GM23338 (cell line): ENCODE results near the gene MSGN1. TPM values are rescaled to one million over a fixed set of nuclear protein-coding genes. Genes with fewer than 3 reads are reported as not detected.
A peak's percentile ranks its signal among the peaks of the same experiment; 100 is the strongest.

Experiments used
- ATAC-seq: fragments of 200-7000 bp; cut with Tn5 transposase; 3 replicates; pipeline ENCODE4 v1.9.1; 2020
- DNase-seq: peaks from one replicate; pipeline ENCODE4 v3.0.0-alpha.2; 2015; ENCODE audit warnings: low spot score
- H2AFZ ChIP-seq: fragments of 200-600 bp; sonication (generic); 2 replicates; pipeline ENCODE4 v1.8.0; 2016; ENCODE audit warnings: antibody characterized with exemption, mild to moderate bottlenecking, moderate library complexity
- H3F3A ChIP-seq: fragments of 200-600 bp; sonication (generic); replicated peaks from 2 replicates; pipeline ENCODE4 v1.8.0; 2017; ENCODE audit warnings: antibody characterized with exemption, mixed run types, low read depth
- H3K27ac ChIP-seq: fragments of 200-600 bp; sonication (generic); 2 replicates; pipeline ENCODE4 v1.6.1; 2016; ENCODE audit warnings: low read depth
- H3K27me3 ChIP-seq: fragments of 200-600 bp; sonication (generic); 2 replicates; pipeline ENCODE4 v1.8.0; 2016; ENCODE audit warnings: mild to moderate bottlenecking, mixed run types, moderate library complexity; ENCODE audit not compliant: insufficient read depth
- H3K36me3 ChIP-seq: fragments of 200-600 bp; sonication (generic); 2 replicates; pipeline ENCODE4 v1.8.0; 2016; ENCODE audit warnings: mild to moderate bottlenecking; ENCODE audit not compliant: insufficient read depth
- H3K4me1 ChIP-seq: fragments of 200-600 bp; sonication (generic); 2 replicates; pipeline ENCODE4 v1.8.0; 2016; ENCODE audit warnings: mild to moderate bottlenecking, moderate library complexity; ENCODE audit not compliant: insufficient read depth
- H3K4me2 ChIP-seq: fragments of 200-600 bp; sonication (generic); 2 replicates; pipeline ENCODE4 v1.7.1; 2017; ENCODE audit warnings: mixed run types
- H3K4me3 ChIP-seq: fragments of 200-600 bp; sonication (generic); 2 replicates; pipeline ENCODE4 v1.6.1; 2016; ENCODE audit warnings: mixed run types
- H3K79me2 ChIP-seq: fragments of 200-600 bp; sonication (generic); replicated peaks from 2 replicates; pipeline ENCODE4 v1.8.0; 2017; ENCODE audit warnings: mild to moderate bottlenecking; ENCODE audit not compliant: insufficient read depth
- H3K9me2 ChIP-seq: fragments of 200-600 bp; sonication (generic); 2 replicates; pipeline ENCODE4 v1.8.0; 2017; ENCODE audit not compliant: insufficient read depth
- H4K20me1 ChIP-seq: fragments of 200-600 bp; sonication (generic); replicated peaks from 2 replicates; pipeline ENCODE4 v1.8.0; 2017; ENCODE audit warnings: mild to moderate bottlenecking; ENCODE audit not compliant: insufficient read depth
- H3K27ac Mint-ChIP-seq: 2 replicates; pipeline ENCODE4 v1.8.0; 2020; ENCODE audit warnings: inconsistent platforms, mild to moderate bottlenecking, moderate library complexity, mixed read lengths
- H3K27me3 Mint-ChIP-seq: 3 replicates; pipeline ENCODE4 v1.8.0; 2022; ENCODE audit warnings: low read depth, mild to moderate bottlenecking, moderate library complexity, mixed read lengths, inconsistent platforms; ENCODE audit not compliant: insufficient read depth, poor library complexity
- H3K36me3 Mint-ChIP-seq: 3 replicates; pipeline ENCODE4 v1.8.0; 2021; ENCODE audit warnings: low read depth, mild to moderate bottlenecking, inconsistent platforms, moderate library complexity, mixed read lengths
- H3K4me1 Mint-ChIP-seq: 3 replicates; pipeline ENCODE4 v1.8.0; 2020; ENCODE audit warnings: mild to moderate bottlenecking, inconsistent platforms, mixed read lengths
- H3K4me3 Mint-ChIP-seq: 3 replicates; pipeline ENCODE4 v1.8.0; 2021; ENCODE audit warnings: moderate library complexity, mild to moderate bottlenecking, inconsistent platforms, mixed read lengths
- H3K9me3 Mint-ChIP-seq: 3 replicates; pipeline ENCODE4 v1.8.0; 2020; ENCODE audit warnings: moderate library complexity, mild to moderate bottlenecking, inconsistent platforms, mixed read lengths
- CREB1 ChIP-seq: fragments of 250-450 bp; sonication (Bioruptor Pico); IDR thresholded peaks from 2 replicates; pipeline ENCODE4 v1.5.0; 2020; ENCODE audit warnings: low read depth, mild to moderate bottlenecking, moderate library complexity
- EZH2phosphoT487 ChIP-seq: fragments of 200-600 bp; sonication (generic); IDR thresholded peaks from one replicate; pipeline ENCODE4 v1.8.1; 2018; ENCODE audit warnings: antibody characterized with exemption; ENCODE audit not compliant: unreplicated experiment
- JUNB ChIP-seq: IDR thresholded peaks from one replicate; pipeline ENCODE4 v1.6.1; 2016; ENCODE audit warnings: antibody characterized with exemption; ENCODE audit not compliant: unreplicated experiment
- NANOG ChIP-seq: IDR thresholded peaks from 2 replicates; pipeline ENCODE4 v1.6.1; 2016; ENCODE audit warnings: antibody characterized with exemption, borderline replicate concordance
- POLR2AphosphoS5 ChIP-seq: IDR thresholded peaks from 2 replicates; pipeline ENCODE4 v1.6.1; 2016; ENCODE audit warnings: antibody characterized with exemption, low read depth
- polyA plus RNA-seq: library from polyadenylated mRNA; unstranded; fragments of >200 nt; fragmentation: Nextera tagmentation; extraction: Ambion mirVana; gene quantifications from 2 replicates; pipeline ENCODE4 v1.2.1, GENCODE V29; 2016
- total RNA-seq: library from RNA; depleted of rRNA; stranded (reverse); fragments of >200 nt; shearing (Covaris generic); gene quantifications from 2 replicates; pipeline ENCODE4 v1.2.3, GENCODE V29; 2014
- TF ChIP-seq, protein P1 (sequence below): fragments of 250-450 bp; sonication (Bioruptor Pico); IDR thresholded peaks from 2 replicates; pipeline ENCODE4 v1.5.0; 2020; ENCODE audit warnings: mild to moderate bottlenecking, moderate library complexity
- TF ChIP-seq, protein P2 (sequence below): IDR thresholded peaks from one replicate; pipeline ENCODE4 v1.6.1; 2018; ENCODE audit warnings: antibody characterized with exemption; ENCODE audit not compliant: unreplicated experiment

The MSGN1 gene
- total and polyA plus RNA-seq, 2 experiments from 2014 or later: not detected

DNA sequence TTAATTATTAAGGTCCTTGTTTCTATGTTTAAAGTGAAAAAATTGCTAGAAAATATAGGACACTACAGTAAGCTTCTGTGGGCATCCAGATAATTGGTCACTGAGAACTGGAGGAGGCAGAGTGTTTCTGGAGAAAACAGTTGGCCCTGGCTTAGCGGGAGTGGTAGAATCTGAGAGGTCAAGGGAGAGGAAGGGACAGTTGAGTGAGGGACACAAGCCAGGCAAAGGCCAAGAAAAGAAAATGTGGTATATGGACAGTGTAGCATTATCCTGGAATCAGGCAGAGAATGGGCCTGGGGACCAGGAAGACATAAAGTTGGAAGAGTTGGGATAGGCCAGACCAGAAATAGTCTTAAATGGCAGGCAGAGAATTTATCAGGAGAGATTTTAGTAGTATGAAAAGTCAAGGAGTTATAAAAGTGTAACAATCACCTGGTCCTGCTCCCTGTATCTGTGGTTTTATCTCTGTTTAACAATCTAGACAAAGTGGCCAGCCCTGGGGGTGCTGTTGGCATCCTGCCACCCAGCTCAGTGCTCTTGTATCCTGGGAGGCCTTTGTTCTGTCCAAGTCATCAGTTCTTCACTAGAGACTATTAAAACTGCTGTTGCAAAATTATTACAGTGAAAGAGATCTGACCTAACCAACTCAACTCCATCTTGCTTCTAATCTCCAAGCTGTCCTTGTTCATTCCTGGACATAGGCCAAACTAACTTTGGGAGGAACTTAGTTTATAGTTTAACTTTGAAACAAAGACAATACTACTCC is 15.4 kb upstream of the MSGN1 start:
- Histone ChIP-seq H2AFZ (peak overlapping the region; percentile 56; the same call in 1 of the 2 replicates), H3K27ac (no peak overlapping the region), H3K4me1 (no peaks in the 10 kb centered on the region), H3F3A (no peaks in the 10 kb centered on the region), H3K36me3 (no peaks in the 10 kb centered on the region), H3K9me2 (no peaks in the 10 kb centered on the region; the same call in 1 of the 2 replicates), H3K4me3 (no peak overlapping the region), H4K20me1 (no peaks in the 10 kb centered on the region), H3K4me2 (no peak overlapping the region), H3K27me3 (no peaks in the 10 kb centered on the region), H3K79me2 (no peaks in the 10 kb centered on the region)
- Mint-ChIP-seq H3K36me3 (no peaks in the 10 kb centered on the region), H3K9me3 (no peaks in the 10 kb centered on the region), H3K4me3 (no peak overlapping the region), H3K27me3 (peaks cover 3% of the 10 kb centered on the region), H3K27ac (no peak overlapping the region), H3K4me1 (peaks cover 2% of the 10 kb centered on the region)
- no peak for ATAC-seq
- TF ChIP-seq, protein P1, sequence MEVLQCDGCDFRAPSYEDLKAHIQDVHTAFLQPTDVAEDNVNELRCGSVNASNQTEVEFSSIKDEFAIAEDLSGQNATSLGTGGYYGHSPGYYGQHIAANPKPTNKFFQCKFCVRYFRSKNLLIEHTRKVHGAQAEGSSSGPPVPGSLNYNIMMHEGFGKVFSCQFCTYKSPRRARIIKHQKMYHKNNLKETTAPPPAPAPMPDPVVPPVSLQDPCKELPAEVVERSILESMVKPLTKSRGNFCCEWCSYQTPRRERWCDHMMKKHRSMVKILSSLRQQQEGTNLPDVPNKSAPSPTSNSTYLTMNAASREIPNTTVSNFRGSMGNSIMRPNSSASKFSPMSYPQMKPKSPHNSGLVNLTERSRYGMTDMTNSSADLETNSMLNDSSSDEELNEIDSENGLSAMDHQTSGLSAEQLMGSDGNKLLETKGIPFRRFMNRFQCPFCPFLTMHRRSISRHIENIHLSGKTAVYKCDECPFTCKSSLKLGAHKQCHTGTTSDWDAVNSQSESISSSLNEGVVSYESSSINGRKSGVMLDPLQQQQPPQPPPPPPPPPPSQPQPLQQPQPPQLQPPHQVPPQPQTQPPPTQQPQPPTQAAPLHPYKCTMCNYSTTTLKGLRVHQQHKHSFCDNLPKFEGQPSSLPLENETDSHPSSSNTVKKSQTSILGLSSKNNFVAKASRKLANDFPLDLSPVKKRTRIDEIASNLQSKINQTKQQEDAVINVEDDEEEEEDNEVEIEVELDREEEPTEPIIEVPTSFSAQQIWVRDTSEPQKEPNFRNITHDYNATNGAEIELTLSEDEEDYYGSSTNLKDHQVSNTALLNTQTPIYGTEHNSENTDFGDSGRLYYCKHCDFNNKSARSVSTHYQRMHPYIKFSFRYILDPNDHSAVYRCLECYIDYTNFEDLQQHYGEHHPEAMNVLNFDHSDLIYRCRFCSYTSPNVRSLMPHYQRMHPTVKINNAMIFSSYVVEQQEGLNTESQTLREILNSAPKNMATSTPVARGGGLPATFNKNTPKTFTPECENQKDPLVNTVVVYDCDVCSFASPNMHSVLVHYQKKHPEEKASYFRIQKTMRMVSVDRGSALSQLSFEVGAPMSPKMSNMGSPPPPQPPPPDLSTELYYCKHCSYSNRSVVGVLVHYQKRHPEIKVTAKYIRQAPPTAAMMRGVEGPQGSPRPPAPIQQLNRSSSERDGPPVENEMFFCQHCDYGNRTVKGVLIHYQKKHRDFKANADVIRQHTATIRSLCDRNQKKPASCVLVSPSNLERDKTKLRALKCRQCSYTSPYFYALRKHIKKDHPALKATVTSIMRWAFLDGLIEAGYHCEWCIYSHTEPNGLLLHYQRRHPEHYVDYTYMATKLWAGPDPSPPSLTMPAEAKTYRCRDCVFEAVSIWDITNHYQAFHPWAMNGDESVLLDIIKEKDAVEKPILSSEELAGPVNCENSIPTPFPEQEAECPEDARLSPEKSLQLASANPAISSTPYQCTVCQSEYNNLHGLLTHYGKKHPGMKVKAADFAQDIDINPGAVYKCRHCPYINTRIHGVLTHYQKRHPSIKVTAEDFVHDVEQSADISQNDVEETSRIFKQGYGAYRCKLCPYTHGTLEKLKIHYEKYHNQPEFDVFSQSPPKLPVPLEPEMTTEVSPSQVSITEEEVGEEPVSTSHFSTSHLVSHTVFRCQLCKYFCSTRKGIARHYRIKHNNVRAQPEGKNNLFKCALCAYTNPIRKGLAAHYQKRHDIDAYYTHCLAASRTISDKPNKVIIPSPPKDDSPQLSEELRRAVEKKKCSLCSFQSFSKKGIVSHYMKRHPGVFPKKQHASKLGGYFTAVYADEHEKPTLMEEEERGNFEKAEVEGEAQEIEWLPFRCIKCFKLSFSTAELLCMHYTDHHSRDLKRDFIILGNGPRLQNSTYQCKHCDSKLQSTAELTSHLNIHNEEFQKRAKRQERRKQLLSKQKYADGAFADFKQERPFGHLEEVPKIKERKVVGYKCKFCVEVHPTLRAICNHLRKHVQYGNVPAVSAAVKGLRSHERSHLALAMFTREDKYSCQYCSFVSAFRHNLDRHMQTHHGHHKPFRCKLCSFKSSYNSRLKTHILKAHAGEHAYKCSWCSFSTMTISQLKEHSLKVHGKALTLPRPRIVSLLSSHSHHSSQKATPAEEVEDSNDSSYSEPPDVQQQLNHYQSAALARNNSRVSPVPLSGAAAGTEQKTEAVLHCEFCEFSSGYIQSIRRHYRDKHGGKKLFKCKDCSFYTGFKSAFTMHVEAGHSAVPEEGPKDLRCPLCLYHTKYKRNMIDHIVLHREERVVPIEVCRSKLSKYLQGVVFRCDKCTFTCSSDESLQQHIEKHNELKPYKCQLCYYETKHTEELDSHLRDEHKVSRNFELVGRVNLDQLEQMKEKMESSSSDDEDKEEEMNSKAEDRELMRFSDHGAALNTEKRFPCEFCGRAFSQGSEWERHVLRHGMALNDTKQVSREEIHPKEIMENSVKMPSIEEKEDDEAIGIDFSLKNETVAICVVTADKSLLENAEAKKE: no peak
- TF ChIP-seq JUNB (no peak), NANOG (no peak), EZH2phosphoT487 (no peak), POLR2AphosphoS5 (no peak), CREB1 (no peak)
- TF ChIP-seq, protein P2, sequence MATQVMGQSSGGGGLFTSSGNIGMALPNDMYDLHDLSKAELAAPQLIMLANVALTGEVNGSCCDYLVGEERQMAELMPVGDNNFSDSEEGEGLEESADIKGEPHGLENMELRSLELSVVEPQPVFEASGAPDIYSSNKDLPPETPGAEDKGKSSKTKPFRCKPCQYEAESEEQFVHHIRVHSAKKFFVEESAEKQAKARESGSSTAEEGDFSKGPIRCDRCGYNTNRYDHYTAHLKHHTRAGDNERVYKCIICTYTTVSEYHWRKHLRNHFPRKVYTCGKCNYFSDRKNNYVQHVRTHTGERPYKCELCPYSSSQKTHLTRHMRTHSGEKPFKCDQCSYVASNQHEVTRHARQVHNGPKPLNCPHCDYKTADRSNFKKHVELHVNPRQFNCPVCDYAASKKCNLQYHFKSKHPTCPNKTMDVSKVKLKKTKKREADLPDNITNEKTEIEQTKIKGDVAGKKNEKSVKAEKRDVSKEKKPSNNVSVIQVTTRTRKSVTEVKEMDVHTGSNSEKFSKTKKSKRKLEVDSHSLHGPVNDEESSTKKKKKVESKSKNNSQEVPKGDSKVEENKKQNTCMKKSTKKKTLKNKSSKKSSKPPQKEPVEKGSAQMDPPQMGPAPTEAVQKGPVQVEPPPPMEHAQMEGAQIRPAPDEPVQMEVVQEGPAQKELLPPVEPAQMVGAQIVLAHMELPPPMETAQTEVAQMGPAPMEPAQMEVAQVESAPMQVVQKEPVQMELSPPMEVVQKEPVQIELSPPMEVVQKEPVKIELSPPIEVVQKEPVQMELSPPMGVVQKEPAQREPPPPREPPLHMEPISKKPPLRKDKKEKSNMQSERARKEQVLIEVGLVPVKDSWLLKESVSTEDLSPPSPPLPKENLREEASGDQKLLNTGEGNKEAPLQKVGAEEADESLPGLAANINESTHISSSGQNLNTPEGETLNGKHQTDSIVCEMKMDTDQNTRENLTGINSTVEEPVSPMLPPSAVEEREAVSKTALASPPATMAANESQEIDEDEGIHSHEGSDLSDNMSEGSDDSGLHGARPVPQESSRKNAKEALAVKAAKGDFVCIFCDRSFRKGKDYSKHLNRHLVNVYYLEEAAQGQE: no peak
- DNase-seq: no peak
